AG09319 (cell line): ENCODE data around the gene WRAP53.

ENCODE experiments used
- DNase-seq: peaks from one replicate; pipeline ENCODE4 v3.0.0-alpha.2; 2010; ENCODE audit warnings: low read depth; ENCODE audit errors: extremely low read depth
- CTCF ChIP-seq: IDR thresholded peaks from 2 replicates; pipeline ENCODE4 v1.5.1; 2011; ENCODE audit warnings: low read depth, mild to moderate bottlenecking, inconsistent platforms, low read length, moderate library complexity

Gene WRAP53

DNA sequence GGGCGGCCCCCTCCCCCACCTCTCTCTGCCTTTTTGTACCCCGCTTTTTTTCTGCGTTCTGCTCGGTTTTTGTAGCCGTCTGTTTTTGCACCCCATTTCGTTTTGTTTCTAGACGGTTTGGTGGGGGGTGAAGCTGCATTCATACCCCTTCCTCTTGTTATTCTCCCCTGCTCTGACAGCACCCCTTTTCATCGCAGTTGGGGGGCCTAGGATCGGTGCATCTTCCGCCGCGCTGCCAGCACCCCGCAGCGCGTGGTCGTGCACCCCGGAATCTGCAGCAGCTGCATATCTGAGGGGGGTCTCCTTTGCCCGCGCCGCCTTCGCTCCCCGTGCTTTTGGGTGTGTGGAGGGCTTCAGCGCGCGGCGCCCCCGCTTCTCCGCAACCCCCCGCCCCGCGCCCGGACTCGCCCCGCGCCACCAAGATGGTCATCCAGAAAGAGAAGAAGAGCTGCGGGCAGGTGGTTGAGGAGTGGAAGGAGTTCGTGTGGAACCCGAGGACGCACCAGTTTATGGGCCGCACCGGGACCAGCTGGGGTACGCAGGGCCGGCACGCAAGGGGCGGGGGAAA lies 37.1 kb upstream of the WRAP53 start:
- no peak for TF ChIP-seq CTCF
- DNase-seq: no peak

GRCh38 chr17:7651665-7652387 lies 36.5 kb upstream of the WRAP53 start:
- TF ChIP-seq CTCF: no peak
- DNase-seq: no peak

DNA sequence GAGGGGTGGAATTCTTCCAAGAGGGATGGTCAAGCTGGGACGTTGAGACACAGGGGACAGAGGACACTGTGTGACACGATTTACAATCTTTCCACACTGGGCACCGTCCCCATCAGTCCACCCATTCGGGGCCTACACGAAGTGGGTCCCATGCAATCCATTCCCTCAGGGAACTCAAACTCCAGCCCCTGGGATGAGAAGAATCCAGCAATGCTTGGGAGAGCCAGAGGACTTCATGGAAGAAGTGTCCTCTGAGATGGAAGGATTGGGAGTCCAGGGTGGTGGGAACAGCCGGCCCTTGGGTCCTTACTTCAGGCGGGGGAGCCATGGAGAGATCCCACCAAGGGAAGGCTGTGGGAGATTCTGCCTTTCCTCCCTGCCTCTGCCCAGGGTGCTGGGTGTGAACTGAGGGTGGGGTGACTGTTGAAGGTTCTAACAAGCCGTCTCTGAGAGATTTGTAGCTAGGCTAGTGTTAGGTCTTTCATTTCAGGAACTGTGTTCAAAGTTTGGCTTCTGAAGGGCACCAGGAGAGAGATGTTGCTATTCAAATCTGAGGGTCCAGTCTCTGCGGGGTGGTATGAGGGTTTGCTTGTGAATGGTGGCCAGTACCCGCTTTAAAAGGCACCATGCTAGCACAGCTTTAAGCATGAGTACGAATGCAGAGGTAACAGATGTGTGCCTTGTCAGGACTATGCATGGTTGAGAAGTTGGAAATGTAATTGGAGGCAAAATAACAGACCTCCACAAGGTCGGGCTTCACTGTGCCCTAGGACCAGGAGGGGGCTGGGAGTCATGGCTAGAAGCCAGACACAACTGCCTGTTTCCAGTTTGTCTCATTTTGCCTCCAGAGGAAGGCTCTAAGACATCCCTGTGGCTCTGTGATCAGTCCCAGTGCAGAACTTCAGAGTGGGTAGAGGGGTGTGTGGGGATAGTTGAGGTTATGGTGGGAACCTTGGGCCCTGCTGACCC lies 35.6 kb upstream of the WRAP53 start:
- TF ChIP-seq CTCF: no peak
- DNase-seq: no peak

DNA sequence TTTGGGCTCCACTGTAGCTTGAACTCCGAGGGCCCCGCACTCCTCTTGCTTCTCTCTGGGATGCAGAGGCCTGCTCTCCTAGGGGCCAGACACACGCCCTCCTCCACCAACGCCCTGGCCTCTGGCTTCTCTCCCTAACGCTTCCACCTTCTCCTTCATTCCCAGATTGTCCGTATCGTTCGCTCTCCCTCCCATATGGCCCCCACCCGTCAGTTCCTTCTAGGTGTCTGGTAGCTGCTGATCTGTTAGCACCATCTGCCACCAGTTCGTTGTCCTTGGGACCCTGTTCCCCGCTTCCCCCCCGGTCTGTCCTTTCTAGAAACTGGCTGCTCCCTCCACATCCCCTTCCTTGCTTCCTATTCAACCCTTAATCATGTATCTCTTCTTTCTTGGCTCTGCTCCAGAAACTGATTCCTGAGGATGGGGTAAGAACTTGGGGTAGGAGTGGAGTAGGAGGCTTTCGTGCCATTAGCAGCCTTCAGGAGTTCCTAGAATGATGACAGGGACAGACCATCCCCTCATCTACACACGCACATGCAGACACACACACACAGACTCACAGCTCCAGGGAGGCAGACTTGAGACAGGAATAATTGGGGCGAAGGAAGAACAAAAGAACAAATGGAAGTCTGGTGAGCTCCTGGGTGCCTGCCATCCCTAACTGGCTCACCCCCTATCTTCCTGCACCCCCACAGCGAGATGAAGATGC lies 33.3 kb upstream of the WRAP53 start:
- no peak for TF ChIP-seq CTCF
- no peak for DNase-seq

- DNase-seq: no peak
- TF ChIP-seq CTCF: no peak
Observed at GRCh38 chr17:7655541-7655840, 32.8 kb upstream of the WRAP53 start.

DNA sequence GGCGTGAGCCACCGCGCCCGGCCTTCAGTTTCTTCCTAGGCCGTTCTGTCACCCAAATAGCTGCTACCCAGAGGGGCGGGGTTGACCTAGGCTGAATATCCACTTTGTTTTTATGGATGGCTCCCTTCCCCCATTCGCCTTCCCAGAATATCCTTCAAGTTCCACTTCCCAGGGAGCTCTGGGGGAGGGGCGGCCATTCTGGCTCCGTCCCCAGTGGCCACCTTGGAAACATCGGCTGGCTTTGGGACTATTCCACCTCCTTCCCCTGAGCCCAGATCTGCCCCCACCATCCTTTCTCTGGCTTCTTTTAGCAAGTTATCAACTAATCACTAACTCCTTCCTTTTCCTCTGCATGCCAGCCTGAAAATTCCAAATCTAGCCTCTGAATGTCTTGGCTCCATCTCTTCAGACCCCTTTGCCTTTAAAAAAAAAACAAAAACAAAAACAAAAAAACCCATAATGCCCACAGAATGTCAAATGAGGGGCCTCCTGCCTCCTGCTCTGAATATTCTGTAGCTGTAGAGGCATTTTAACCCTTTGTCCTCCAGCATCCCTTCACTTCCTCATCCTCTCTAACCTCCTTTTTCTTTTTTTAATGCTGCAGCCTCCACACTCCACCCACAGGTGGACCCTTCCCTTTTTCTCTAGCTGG lies 31.2 kb upstream of the WRAP53 start:
- TF ChIP-seq CTCF: no peak
- no peak for DNase-seq
